ENCODE measurements around the gene FBXO39. TPM values are rescaled to one million over a fixed set of nuclear protein-coding genes. Genes with fewer than 3 reads are reported as not detected.

FBXO39 gene
- total and polyA plus RNA-seq, 2 donors (not counting 3 experiments of a cell fraction or from before 2014, with no cell fraction given): 0.20 to 3.1 TPM

DNA sequence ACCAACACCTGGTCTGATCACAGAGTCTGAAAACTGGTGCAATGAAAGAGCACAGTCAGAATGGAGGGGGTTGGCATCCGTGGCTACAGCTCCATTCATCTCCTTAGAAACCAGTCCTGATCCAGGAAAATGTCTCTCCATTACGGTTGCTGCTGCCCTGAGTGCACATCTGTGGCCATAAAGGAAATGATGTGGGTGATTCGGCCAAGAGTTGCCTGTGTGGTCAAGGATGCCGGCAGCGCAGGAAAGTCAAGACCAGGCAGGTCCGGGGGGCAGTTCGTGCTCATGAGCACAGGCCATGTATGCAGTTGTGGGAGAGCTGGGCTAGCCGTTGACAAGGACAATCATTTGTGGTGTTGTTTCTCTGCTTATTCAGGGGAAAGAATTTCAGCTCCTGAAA is 14.2 kb upstream of the FBXO39 start:
- H3K4me3 ChIP-seq (replicated peaks in 1 of 3; ENCODE audit: insufficient read depth in 1 of 3, low read depth in 1 of 3, low read length in 3 of 3): no peak overlapping the region
- no peak for FAIRE-seq
- H2AFZ ChIP-seq (ENCODE audit: low read depth, low read length): no peak overlapping the region
- no peaks in the 10 kb centered on the region for H3K9me1 ChIP-seq (replicated peaks; ENCODE audit: control insufficient read depth, extremely low read depth, insufficient read depth, low read length)
- POLR2A ChIA-PET: no interaction called here
- H3K9ac ChIP-seq (replicated peaks; ENCODE audit: extremely low read depth, insufficient read depth, low read length): no peak overlapping the region
- no peak overlapping the region for H3K27ac ChIP-seq (ENCODE audit: insufficient read depth, low read depth, low read length)
- H3K79me2 ChIP-seq (ENCODE audit: control insufficient read depth, insufficient read depth, low read length): no peaks in the 10 kb centered on the region
- intact Hi-C loops (cut with micrococcal nuclease) (no loop called here), dilution Hi-C loops (cut with MboI; ENCODE audit: extremely low pct_ligation_motif_present, low sequenced_read_pairs) (no loop called here)
- H3K4me1 ChIP-seq (ENCODE audit: control insufficient read depth, extremely low read depth, insufficient read depth, low read length): no peaks in the 10 kb centered on the region
- no peaks in the 10 kb centered on the region for H3K27me3 ChIP-seq (ENCODE audit: control insufficient read depth in 2 of 2, insufficient read depth in 2 of 2, low read length in 2 of 2)
- no peaks in the 10 kb centered on the region for H3K9me3 ChIP-seq (replicated peaks; ENCODE audit: control insufficient read depth, insufficient read depth, low read length)
- no peaks in the 10 kb centered on the region for H4K20me1 ChIP-seq (replicated peaks; ENCODE audit: control insufficient read depth, extremely low read depth, insufficient read depth, low read length)
- TF ChIP-seq POLR2AphosphoS5 (IDR thresholded peaks at IDR 0.05; ENCODE audit: insufficient read depth, low read depth, low read length) (no peak), CTCF (IDR thresholded peaks at IDR 0.05; ENCODE audit: extremely low read depth in 1 of 2, insufficient read depth in 1 of 2, low read depth in 1 of 2, low read length in 2 of 2) (no peak), GATA2 (IDR thresholded peaks at IDR 0.05; ENCODE audit: insufficient read depth, insufficient read length, low read depth, low read length) (no peak), POLR2A (IDR thresholded peaks at IDR 0.05; ENCODE audit: low read depth, low read length) (no peak), EZH2 (IDR thresholded peaks at IDR 0.05; ENCODE audit: borderline replicate concordance, low read depth, low read length, severe bottlenecking) (no peak), FOS (IDR thresholded peaks at IDR 0.05; ENCODE audit: borderline replicate concordance, insufficient read depth, low read length) (no peak), JUN (IDR thresholded peaks at IDR 0.05; ENCODE audit: borderline replicate concordance, insufficient read depth, insufficient read length, low read depth) (no peak), MAX (IDR thresholded peaks at IDR 0.05; ENCODE audit: insufficient read depth, insufficient read length) (no peak)
- no peak for DNase-seq (ENCODE audit: low read depth, low spot score)
- CTCF ChIA-PET: no interaction called here
- BruUV-seq (replicated peaks): no TSS peak
- H3K4me2 ChIP-seq (ENCODE audit: insufficient read depth, low read length): no peak overlapping the region
- peaks cover 0 to 9% of the 10 kb centered on the region in 2 experiments for H3K36me3 ChIP-seq (ENCODE audit: control insufficient read depth in 2 of 2, extremely low read depth in 1 of 2, insufficient read depth in 2 of 2, low read length in 2 of 2)

Measured in endothelial cell of umbilical vein (primary cell).